Upper lobe of left lung (tissue), 4 donors: ENCODE results near the gene EMILIN3.

Source experiments
- CTCF ChIP-seq, 6 experiments: fragments of 450-650 bp in 4 of 6; fragments of 200-600 bp in 2 of 6; sonication (generic) in 2 of 6; IDR thresholded peaks; one replicate each; pipeline ENCODE4 v1.5.1; 2016 to 2019; ENCODE audit warnings: antibody characterized with exemption in 6 of 6
- EP300 ChIP-seq, 4 donors: sonication (generic); formaldehyde crosslinking; IDR thresholded peaks; one replicate each; pipeline ENCODE4 v1.5.1; 2017; ENCODE audit warnings: antibody characterized with exemption in 4 of 4, control low read depth in 2 of 4
- POLR2A ChIP-seq, 4 donors: fragments of 450-650 bp; IDR thresholded peaks; one replicate each; pipeline ENCODE4 v1.5.1; 2016 to 2017; ENCODE audit warnings: antibody characterized with exemption in 4 of 4, mild to moderate bottlenecking in 2 of 4
- POLR2AphosphoS5 ChIP-seq, 2 donors: sonication (generic); formaldehyde crosslinking; IDR thresholded peaks; one replicate each; pipeline ENCODE4 v1.5.1; 2017; ENCODE audit warnings: antibody characterized with exemption in 2 of 2

- TF ChIP-seq POLR2A (IDR thresholded peaks at IDR 0.05) (no peak), CTCF (IDR thresholded peaks at IDR 0.05) (no peak), POLR2AphosphoS5 (IDR thresholded peaks at IDR 0.05) (no peak), EP300 (IDR thresholded peaks at IDR 0.05) (no peak)
Observed at GRCh38 chr20:41355192-41355591, 11.4 kb downstream of the EMILIN3 start.
